ENCODE measurements around the gene MINDY4. TPM values are rescaled to one million over a fixed set of nuclear protein-coding genes. Genes with fewer than 3 reads are reported as not detected.

MINDY4 gene
- total and polyA plus RNA-seq, 2 donors (not counting 1 experiment from before 2014, with no cell fraction given) = 0.12 to 1.1 TPM

GRCh38 chr7:30917216-30917893 is 146.1 kb downstream of the MINDY4 start:
- Histone ChIP-seq H3K9me3 (ENCODE audit: control extremely low read depth in 1 of 3, control insufficient read depth in 2 of 3, insufficient read depth in 1 of 3, low read length in 2 of 3) (no peaks in the 10 kb centered on the region), H3K4me2 (replicated peaks; ENCODE audit: low read depth, low read length, poor library complexity, severe bottlenecking) (no peak overlapping the region), H2AFZ (ENCODE audit: insufficient read depth, low read depth, low read length, poor library complexity, severe bottlenecking) (no peak overlapping the region), H3K4me1 (ENCODE audit: control insufficient read depth in 2 of 2, insufficient read depth in 2 of 2, low read length in 2 of 2) (no peaks in the 10 kb centered on the region), H3K4me3 (ENCODE audit: control extremely low read depth in 1 of 5, extremely low read depth in 1 of 5, insufficient read depth in 1 of 5, low read depth in 2 of 5, low read length in 4 of 5) (no peak overlapping the region), H3K36me3 (replicated peaks in 1 of 2; ENCODE audit: control extremely low read depth in 1 of 2, control insufficient read depth in 1 of 2, extremely low read depth in 1 of 2, insufficient read depth in 2 of 2, low read length in 1 of 2) (no peaks in the 10 kb centered on the region), H3K9ac (ENCODE audit: low read length) (no peak overlapping the region), H3K27ac (ENCODE audit: low read length in 2 of 2) (no peak overlapping the region), H4K20me1 (ENCODE audit: control insufficient read depth, insufficient read depth, low read length, poor library complexity, severe bottlenecking) (no peaks in the 10 kb centered on the region), H3K79me2 (ENCODE audit: control insufficient read depth, insufficient read depth, low read length) (no peaks in the 10 kb centered on the region), H3K27me3 (replicated peaks in 1 of 4; ENCODE audit: control extremely low read depth in 1 of 4, control insufficient read depth in 3 of 4, insufficient read depth in 4 of 4, low read length in 3 of 4) (no peaks in the 10 kb centered on the region)
- no peaks in the 10 kb centered on the region for H3K9me3 Mint-ChIP-seq (ENCODE audit: insufficient read depth)
- WGBS (ENCODE audit: insufficient coverage) = 100% methylated on average over 1 of the region's 4 CpGs
- DNase-seq (no peak), ATAC-seq (ENCODE audit: low read depth) (no peak)
- H3K27ac Mint-ChIP-seq = no peak overlapping the region
- no peaks in the 10 kb centered on the region for H3K27me3 Mint-ChIP-seq
- no peak for TF ChIP-seq CTCF (IDR thresholded peaks at IDR 0.05)
- TF ChIP-seq EZH2 (IDR thresholded peaks at IDR 0.05; ENCODE audit: borderline replicate concordance, insufficient read depth, low read depth, low read length, poor library complexity, severe bottlenecking) = no peak
- POLR2A ChIA-PET = no interaction called here
- intact Hi-C loops (cut with micrococcal nuclease) = no loop called here
- CTCF ChIA-PET = interaction anchor here (0.7 to 1.2 kb wide), 2 partner anchors 22 to 66 kb away, joined by 3 to 4 read pairs; no protein-coding TSS in a partner anchor
- no peaks in the 10 kb centered on the region for H3K4me1 Mint-ChIP-seq
- H3K4me3 Mint-ChIP-seq = no peak overlapping the region

- Histone ChIP-seq H3K79me2 (ENCODE audit: control insufficient read depth, insufficient read depth, low read length) (no peaks in the 10 kb centered on the region), H3K36me3 (replicated peaks in 1 of 2; ENCODE audit: control extremely low read depth in 1 of 2, control insufficient read depth in 1 of 2, extremely low read depth in 1 of 2, insufficient read depth in 2 of 2, low read length in 1 of 2) (no peaks in the 10 kb centered on the region), H4K20me1 (ENCODE audit: control insufficient read depth, insufficient read depth, low read length, poor library complexity, severe bottlenecking) (no peaks in the 10 kb centered on the region), H3K9me3 (ENCODE audit: control extremely low read depth in 1 of 3, control insufficient read depth in 2 of 3, insufficient read depth in 1 of 3, low read length in 2 of 3) (no peaks in the 10 kb centered on the region), H3K4me3 (ENCODE audit: control extremely low read depth in 1 of 5, extremely low read depth in 1 of 5, insufficient read depth in 1 of 5, low read depth in 2 of 5, low read length in 4 of 5) (no peak overlapping the region), H2AFZ (ENCODE audit: insufficient read depth, low read depth, low read length, poor library complexity, severe bottlenecking) (no peak overlapping the region), H3K27ac (ENCODE audit: low read length in 2 of 2) (no peak overlapping the region), H3K9ac (ENCODE audit: low read length) (no peak overlapping the region), H3K27me3 (replicated peaks in 1 of 4; ENCODE audit: control extremely low read depth in 1 of 4, control insufficient read depth in 3 of 4, insufficient read depth in 4 of 4, low read length in 3 of 4) (no peaks in the 10 kb centered on the region), H3K4me1 (ENCODE audit: control insufficient read depth in 2 of 2, insufficient read depth in 2 of 2, low read length in 2 of 2) (no peaks in the 10 kb centered on the region), H3K4me2 (replicated peaks; ENCODE audit: low read depth, low read length, poor library complexity, severe bottlenecking) (no peak overlapping the region)
- H3K4me3 Mint-ChIP-seq = no peak overlapping the region
- DNase-seq (no peak), ATAC-seq (ENCODE audit: low read depth) (no peak)
- H3K4me1 Mint-ChIP-seq = no peaks in the 10 kb centered on the region
- ChIA-PET POLR2A (no interaction called here), CTCF (interaction anchor here (0.7 kb wide), 1 partner anchor 65 kb away, joined by 3 read pairs; no protein-coding TSS in a partner anchor)
- no peaks in the 10 kb centered on the region for H3K27me3 Mint-ChIP-seq
- WGBS (ENCODE audit: insufficient coverage) = 100% methylated on average over 4 of the region's 4 CpGs
- intact Hi-C loops (cut with micrococcal nuclease) = no loop called here
- TF ChIP-seq CTCF (IDR thresholded peaks at IDR 0.05) = no peak
- no peak for TF ChIP-seq EZH2 (IDR thresholded peaks at IDR 0.05; ENCODE audit: borderline replicate concordance, insufficient read depth, low read depth, low read length, poor library complexity, severe bottlenecking)
- H3K9me3 Mint-ChIP-seq (ENCODE audit: insufficient read depth) = no peaks in the 10 kb centered on the region
- H3K27ac Mint-ChIP-seq = no peak overlapping the region
Observed at GRCh38 chr7:30918676-30919075, 147.5 kb downstream of the MINDY4 start.
